Hematopoietic multipotent progenitor cell (in vitro differentiated cells): ENCODE data around the gene VPS37C. TPM values are rescaled to one million over a fixed set of nuclear protein-coding genes. Genes with fewer than 3 reads are reported as not detected.

Experiments used
- DNase-seq, 3 donors: peaks; one replicate each; pipeline ENCODE4 v3.0.0-alpha.2; 2011 to 2015; ENCODE audit warnings: low read depth in 2 of 3, low spot score in 2 of 3
- total RNA-seq: library from RNA; depleted of rRNA; stranded (reverse); fragments of >200 nt; gene quantifications from one replicate; pipeline ENCODE4 v1.2.3, GENCODE V29; 2012

VPS37C gene
- total RNA-seq, 1 donor: 6.7 TPM

GRCh38 chr11:61134801-61135257 is 26.4 kb downstream of the VPS37C start:
- no peak for DNase-seq

DNA sequence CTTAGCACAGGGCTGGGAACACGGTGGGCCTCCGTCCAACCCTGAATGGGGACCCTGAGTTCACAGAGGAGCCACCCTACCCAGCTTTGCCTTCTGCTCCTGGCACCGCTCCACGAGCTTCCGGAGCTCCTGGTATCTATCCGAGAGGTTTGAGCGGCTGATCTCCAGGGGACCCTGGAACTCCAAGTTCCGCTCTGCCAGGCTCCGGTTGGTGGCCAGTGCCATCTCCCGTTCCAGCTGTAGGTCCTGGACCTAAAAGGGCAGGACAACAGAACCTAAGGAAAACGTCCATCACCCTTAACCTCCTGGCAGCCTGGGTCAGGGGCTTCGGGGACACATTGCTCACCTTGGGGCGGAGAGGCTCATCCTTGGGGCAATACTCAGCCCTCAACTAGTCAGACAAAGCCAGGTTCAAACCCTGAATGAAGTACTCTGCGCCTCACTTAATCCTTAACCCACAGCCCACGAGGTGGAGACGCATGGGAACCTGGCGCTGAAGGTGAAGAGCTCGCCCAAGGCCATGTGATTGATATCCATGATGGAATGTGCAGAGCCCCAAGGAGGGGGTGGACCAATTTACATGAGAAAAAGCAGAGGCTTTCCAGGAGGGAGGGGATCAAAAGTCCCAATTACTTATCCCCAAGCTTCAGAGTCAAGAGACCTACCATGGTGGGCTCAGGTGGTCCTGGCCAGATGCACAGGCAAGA is 27.1 kb downstream of the VPS37C start:
- DNase-seq: no peak

DNA sequence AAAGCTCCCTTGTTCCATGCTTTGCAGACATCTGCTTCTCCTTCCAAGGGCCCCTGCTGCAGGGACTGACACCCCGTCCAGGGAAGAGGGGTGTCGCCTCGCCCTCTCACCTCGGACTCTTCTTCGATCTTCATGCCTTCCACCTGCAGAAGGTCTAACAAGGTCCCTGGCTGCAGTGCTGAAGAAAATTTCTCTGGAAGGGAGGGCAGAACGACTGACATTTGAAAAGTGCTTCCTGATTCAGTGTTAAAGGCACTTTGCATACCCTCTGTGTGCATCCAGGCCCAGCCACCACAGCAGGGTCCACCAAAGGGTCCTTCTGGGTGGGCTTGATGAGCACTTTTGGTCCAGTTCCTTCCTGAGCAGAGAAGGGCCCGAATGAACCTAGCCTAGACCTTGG is 28.1 kb downstream of the VPS37C start:
- DNase-seq: no peak

DNA sequence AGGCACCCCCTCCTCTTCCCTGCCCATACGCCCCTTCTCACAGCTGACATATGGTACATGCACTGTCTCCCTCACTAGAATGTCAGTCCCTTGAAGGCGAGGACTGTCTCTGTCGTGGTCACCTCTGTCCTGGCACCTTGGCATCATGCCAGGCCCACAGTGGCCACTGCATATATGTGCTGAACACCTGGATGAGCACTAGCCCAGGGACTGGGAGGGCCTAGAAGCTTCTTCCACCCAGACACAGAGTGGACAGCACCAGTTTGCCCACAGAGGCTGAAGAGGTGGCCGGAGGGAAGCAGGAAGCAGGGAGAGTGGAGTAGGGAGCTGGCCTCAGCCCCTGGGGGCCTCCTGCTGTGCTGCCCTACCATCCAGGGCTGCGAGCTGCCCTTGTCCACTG is 28.6 kb downstream of the VPS37C start:
- DNase-seq: no peak

DNA sequence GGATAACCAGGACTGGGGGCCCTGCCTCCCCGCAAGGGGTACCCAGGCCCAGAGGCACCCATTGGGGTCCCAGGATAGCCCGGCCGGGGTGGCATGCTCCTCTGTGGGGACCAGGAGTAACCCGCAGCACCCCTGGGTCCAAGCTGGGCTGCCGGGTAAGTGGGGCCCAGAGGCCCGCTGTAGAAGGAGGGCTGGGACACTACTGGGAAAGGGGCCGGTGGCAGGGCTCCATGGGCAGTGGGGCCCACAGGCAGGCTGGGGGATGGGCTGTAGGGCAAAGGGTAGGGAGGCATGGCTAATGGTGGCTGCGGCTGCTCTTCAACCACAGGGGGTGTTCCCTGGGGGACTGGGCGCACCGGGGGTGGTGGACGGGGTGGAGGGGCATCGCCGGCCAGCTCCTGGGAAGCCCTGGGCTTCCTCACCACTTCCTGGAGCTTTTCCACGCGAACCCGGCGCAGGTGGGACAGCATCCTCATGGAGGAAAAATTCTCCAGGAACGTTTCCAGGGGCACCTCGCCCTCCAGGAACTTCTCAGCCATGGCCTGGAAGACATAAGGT is 29.1 kb downstream of the VPS37C start:
- DNase-seq: no peak

DNA sequence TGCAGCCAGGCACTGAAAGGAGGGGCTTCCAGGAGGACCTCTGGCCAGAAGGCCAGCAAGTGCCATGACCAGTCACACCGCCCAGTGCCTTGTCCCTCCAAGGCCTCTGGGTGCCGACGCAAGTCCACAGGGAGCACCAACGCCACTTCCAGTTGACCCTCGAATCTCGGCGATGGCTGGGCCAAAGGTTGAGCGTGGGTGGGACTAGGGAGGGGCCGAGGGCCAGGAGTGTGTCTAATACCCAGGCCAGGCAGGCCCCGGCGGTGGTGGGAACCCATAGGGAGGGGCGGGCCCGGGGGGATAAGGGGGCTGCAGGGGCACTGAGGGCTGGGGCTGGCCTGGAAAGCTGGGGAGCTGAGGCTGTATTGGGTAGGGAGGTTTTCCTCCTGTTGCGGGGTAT is 29.6 kb downstream of the VPS37C start:
- no peak for DNase-seq

GRCh38 chr11:61131186-61131585 is 30.0 kb downstream of the VPS37C start:
- DNase-seq: no peak

DNA sequence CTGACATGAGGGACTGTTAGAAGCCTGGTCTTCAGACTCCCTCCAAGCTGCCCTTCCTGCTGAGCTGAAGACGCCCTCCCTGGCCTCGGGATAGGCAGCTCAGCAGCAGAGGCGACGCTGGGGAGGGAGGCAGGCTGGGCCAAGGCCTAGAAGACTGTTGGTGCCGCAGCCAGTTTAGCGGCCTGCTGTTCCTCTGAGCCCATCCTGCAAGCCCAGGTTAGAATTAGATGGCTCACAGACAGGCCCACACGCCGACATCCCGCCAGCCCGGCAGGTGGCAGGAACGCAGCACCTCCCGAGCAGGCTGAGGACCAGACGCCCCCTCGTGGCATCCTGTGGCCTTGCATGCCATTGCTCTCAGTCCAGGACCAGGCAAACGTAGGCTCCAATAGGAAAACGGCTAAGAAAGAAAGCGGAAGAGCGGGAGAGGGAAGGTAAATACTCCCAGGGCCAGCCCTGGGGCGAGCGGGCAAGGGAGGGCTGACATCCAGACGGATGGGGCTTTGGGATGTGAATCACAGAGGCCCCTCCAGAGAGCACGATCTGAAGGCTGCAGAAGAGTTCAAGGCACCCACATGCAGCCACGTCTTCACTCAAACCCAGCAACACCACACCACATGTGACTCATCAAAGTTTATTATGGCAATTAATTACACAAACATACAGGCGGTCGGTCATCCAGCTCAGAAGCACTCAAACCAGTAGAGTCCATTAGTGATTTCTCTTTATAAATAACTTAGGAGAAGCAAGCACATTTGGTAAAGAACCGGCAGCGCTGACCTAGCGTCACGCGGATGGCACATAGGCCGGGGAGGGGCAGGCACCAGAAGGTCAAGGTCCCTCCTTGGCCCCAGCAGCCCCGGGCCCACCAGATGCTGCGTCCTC is 31.3 kb downstream of the VPS37C start:
- peak; percentile 83 to 88 (median 86) for DNase-seq

DNA sequence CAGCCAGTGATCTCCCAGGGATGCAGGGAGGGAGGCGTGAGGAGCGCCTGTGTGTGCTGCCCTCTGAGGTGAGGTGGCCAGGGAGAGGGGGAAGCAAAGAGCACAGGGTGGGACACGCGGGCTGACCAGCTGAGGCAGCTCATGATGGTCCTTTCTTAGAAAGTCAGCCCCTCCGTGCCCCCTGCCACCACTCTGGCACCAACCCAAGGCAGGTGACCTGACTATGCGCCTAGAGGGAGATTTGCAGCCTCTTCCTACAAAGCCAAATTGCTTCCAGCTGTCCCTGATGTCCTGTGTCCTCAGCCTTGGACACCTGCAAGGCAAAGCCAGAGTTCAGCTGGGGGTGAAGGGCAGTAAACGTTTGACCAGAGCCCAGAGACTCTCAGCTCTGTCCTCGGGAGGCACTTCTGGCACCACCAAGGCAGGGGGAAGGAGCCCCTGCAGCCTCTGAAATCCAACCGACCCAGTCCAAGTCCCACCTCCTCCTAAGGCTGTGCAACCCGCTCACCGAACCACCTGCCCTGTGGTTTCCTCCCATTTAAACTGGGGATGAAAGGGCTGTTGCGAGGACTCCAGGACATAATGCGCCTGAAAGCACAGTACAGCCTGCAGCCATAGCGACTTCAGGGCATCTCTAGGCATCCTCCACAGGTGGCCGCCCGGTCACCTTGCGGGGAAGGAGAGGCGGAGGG is 32.1 kb downstream of the VPS37C start:
- no peak for DNase-seq

GRCh38 chr11:61127991-61128390 is 33.2 kb downstream of the VPS37C start:
- no peak for DNase-seq

- no peak for DNase-seq
Observed at GRCh38 chr11:61126256-61126655, 35.0 kb downstream of the VPS37C start.

- DNase-seq: no peak
Observed at GRCh38 chr11:61125310-61125684, 35.9 kb downstream of the VPS37C start.

DNA sequence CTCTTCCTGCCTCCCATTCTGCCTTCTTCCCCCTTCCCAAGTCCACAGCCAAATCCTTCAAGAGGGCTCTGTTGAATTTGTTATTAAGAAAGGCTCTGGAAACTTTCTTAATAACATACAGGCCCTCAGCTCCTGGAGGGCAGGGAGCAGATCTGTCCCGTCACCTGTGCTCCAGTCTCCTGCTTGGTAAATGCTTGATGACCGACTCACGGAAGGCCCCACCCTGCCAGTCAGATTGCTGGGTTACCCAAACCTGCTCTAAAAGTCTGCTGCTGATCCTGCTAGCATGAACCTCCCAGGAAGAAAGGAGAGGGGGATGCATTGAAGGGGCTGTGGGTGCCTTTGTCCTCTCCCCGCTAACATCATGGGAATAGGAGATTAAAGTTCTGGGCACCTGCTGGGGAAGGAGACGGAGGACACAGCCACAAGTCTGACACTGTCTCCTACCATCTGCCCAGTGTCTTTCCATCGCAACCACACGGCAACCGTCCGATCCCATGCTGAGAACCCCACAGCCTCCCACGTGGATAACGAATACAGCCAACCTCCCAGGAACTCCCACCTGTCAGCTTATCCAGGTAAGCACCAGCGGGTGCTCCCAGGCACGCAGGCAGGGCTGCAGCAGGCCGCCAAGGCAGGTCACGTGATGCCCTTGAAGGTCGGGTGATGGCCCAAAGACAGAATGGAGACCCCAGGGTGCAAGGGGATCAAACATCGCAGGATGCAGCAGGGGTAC is 36.5 kb downstream of the VPS37C start:
- no peak for DNase-seq

GRCh38 chr11:61123775-61124571 is 37.3 kb downstream of the VPS37C start:
- no peak for DNase-seq

DNA sequence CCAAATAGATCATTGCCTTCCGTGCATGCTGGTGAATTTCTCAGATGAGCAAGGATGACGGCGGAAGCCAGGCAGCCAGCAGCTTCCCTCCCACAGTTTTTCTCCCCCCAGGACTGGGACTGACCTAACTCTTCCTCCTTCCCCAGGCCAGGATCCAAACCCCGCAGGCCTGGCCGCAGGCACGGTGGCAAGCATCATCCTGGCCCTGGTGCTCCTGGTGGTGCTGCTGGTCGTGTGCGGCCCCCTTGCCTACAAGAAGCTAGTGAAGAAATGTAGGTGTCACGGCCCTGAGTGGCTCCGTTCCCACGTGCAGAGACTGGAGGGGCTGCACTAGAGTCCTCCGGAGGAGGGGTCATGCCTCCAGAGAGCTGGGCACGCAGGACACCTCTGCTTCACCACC is 38.5 kb downstream of the VPS37C start:
- no peak for DNase-seq

DNA sequence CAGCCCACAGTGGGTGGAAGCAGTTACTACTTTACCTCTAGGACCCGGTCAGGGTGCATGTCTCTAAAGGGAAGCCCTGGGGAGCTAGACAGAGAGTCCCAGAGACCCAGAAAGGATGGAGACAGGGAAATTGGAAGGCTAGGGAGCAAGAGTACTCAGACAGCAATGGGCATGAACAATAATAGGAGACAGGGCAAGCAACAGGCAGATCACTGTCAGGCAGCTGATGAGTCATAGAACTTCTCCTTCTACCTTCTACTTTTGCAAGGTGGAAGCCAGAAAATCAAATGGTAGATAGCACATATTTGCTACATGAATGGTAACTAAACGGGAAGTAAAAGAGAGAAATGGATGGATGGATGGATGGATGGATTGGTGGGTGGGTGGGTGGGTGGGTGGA is 39.3 kb downstream of the VPS37C start:
- no peak for DNase-seq

DNA sequence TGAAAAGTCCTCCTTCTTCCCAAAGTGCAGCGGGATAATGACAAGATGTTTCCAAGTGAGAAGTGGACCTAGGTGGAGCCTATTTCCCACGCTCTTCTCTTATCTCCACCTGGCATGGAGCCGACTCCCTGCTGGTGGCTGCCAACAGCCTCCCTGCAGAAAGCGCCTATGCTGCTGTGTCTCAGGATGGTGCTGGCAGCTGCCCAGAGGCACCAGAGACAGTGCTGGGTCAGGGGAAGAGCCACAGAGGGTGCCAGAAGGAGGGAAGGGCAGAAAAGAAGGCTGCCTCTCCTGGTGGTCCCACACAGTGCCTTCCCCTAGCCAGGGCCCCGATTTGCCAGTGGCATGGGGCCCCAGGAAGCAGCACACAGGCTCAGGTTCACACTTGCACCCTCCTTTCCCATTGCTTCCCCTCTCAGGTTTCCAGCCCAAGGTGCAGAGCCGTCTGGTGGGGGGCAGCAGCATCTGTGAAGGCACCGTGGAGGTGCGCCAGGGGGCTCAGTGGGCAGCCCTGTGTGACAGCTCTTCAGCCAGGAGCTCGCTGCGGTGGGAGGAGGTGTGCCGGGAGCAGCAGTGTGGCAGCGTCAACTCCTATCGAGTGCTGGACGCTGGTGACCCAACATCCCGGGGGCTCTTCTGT is 39.9 kb downstream of the VPS37C start:
- no peak for DNase-seq

DNA sequence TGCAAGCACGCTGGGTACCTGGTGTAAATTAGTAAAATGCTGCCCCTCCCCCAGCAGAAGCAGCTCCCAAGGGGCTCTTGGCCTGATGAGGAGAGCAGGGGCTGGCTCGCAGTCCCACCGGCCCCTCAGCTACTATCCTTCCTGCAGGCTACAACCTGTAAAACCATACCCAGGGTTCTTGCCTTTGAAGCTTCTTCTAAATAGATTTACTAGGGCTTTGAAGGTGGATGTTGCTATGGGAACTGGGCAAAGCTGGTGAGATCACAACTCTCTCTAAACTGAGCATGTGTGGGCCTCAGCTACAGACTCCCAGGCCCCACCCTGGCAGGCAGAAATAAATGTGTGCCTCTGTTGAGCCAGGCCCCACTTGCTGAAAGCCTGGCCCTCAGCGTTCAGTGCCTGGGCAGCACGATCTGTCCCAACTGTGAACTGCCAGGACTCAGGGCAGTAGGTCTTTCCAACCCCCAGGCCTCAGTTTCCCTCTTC is 40.5 kb downstream of the VPS37C start:
- DNase-seq: no peak

DNA sequence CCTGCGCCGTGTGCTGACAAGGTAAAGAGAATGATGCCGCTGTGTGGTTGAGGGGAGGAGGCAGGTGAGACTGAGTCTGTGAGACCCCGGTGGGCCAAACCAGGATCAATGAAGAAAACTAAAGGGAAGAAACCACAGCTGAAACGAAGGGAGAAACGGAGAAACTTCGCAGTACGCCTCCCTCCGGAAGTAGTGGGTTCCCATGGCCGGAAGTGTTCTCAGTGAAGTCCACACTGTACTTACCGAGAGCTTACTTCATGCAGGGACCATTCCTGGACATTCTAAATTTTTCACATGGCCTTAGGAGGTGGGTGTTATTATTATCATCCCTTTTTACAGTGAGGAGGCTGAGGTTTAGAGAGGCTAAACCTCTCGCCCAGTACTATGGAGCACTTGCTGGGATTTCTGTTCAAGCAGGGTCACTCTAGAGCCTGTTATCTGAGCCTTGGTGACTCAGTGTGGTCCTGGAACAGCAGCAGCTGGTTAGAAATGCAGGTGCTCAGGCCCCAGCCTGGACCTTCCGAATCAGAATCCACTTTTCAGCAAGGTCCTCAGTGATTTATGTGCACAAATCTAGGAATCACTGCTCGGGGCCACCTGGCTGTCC is 41.0 kb downstream of the VPS37C start:
- DNase-seq: no peak
